Dermis microvascular lymphatic vessel endothelial cell (primary cell): ENCODE results near the gene MAP3K8. TPM values are rescaled to one million over a fixed set of nuclear protein-coding genes. Genes with fewer than 3 reads are reported as not detected.

Source experiments
- total RNA-seq: library from RNA; depleted of rRNA; stranded (reverse); fragments of >200 nt; gene quantifications from 2 replicates; pipeline ENCODE4 v1.2.1, GENCODE V29; 2014

MAP3K8 gene
- total RNA-seq, 1 donor from 2014 or later = 2.3 TPM

Other genes starting within 250 kb of the MAP3K8 start
- gene MTPAP, start 84.9 kb upstream of the MAP3K8 start, total RNA-seq = 8.3 and 9.6 TPM in 2 replicates
- gene LYZL2, start 195.6 kb downstream of the MAP3K8 start, total RNA-seq = not detected in 2 replicates